Nucleus accumbens (tissue), 56 donors: Measurements from ENCODE around the gene STARD10.

Experiments used
- DNase-seq, 56 donors: peaks; one replicate each; lab custom pipeline; 2025; lab: John Stamatoyannopoulos, UW

STARD10 gene

GRCh38 chr11:72782081-72782920, 11.5 kb downstream of the STARD10 start:
- peak in 3 of 56 donors; percentile 19 to 65 (median 45) for DNase-seq

GRCh38 chr11:72781313-72782080, 12.3 kb downstream of the STARD10 start:
- peak in 15 of 56 donors; percentile 14 to 65 (median 34) for DNase-seq

GRCh38 chr11:72781063-72781312, 12.9 kb downstream of the STARD10 start:
- no peak for DNase-seq

- DNase-seq: no peak
Measured at GRCh38 chr11:72780296-72781062, 13.4 kb downstream of the STARD10 start.

GRCh38 chr11:72779495-72780128, 14.2 kb downstream of the STARD10 start:
- no peak for DNase-seq

GRCh38 chr11:72778535-72779494, 15.0 kb downstream of the STARD10 start:
- DNase-seq: no peak

GRCh38 chr11:72777755-72778278, 16.0 kb downstream of the STARD10 start:
- peak in 5 of 56 donors; percentile 27 to 41 (median 39) for DNase-seq

GRCh38 chr11:72776844-72777754, 16.7 kb downstream of the STARD10 start:
- peak in 46 of 56 donors; percentile 22 to 83 (median 68) for DNase-seq

- no peak for DNase-seq
Measured at GRCh38 chr11:72776117-72776843, 17.6 kb downstream of the STARD10 start.

GRCh38 chr11:72775288-72776110, 18.3 kb downstream of the STARD10 start:
- no peak for DNase-seq

- DNase-seq: no peak
Measured at GRCh38 chr11:72774499-72774898, 19.3 kb downstream of the STARD10 start.

GRCh38 chr11:72773696-72774095, 20.2 kb downstream of the STARD10 start:
- DNase-seq: no peak

- peak in 35 of 56 donors; percentile 17 to 77 (median 51) for DNase-seq
Measured at GRCh38 chr11:72773291-72773690, 20.6 kb downstream of the STARD10 start.

- DNase-seq: no peak
Measured at GRCh38 chr11:72772059-72772458, 21.8 kb downstream of the STARD10 start.

GRCh38 chr11:72771507-72771906, 22.3 kb downstream of the STARD10 start:
- DNase-seq: peak in 1 of 56 donors; percentile 26

- DNase-seq: no peak
Measured at GRCh38 chr11:72770799-72771198, 23.0 kb downstream of the STARD10 start.
